ENCODE results near the gene KCTD17. TPM values are rescaled to one million over a fixed set of nuclear protein-coding genes. Genes with fewer than 3 reads are reported as not detected.

Gene KCTD17
- total RNA-seq, 1 donor from 2014 or later: 11.0 TPM

GRCh38 chr22:37037669-37038068 lies 13.9 kb upstream of the KCTD17 start:
- peaks cover 10 to 26% (median 14%) of the 10 kb centered on the region in 3 donors for H3K27me3 ChIP-seq (ENCODE audit: control insufficient read depth in 3 of 3, insufficient read depth in 3 of 3, low read length in 3 of 3)
- no peak overlapping the region for H3K9ac ChIP-seq (ENCODE audit: low read depth in 1 of 3, low read length in 3 of 3)
- H3K4me1 ChIP-seq (ENCODE audit: control insufficient read depth in 3 of 3, insufficient read depth in 3 of 3, low read length in 3 of 3): no peaks in the 10 kb centered on the region
- H3K4me3 ChIP-seq (ENCODE audit: low read length in 3 of 3): no peak overlapping the region
- H3K36me3 ChIP-seq (ENCODE audit: control insufficient read depth in 3 of 3, insufficient read depth in 3 of 3, low read length in 3 of 3): no peaks in the 10 kb centered on the region
- H3K27ac ChIP-seq (ENCODE audit: low read depth, low read length): no peak overlapping the region
- no peaks in the 10 kb centered on the region for H3K9me3 ChIP-seq (ENCODE audit: control insufficient read depth in 3 of 3, low read length in 3 of 3)

- Histone ChIP-seq H3K36me3 (ENCODE audit: control insufficient read depth in 3 of 3, insufficient read depth in 3 of 3, low read length in 3 of 3) (no peaks in the 10 kb centered on the region), H3K4me1 (ENCODE audit: control insufficient read depth in 3 of 3, insufficient read depth in 3 of 3, low read length in 3 of 3) (peaks cover 0 to 4% (median 0%) of the 10 kb centered on the region in 3 donors), H3K9me3 (ENCODE audit: control insufficient read depth in 3 of 3, low read length in 3 of 3) (no peaks in the 10 kb centered on the region), H3K27me3 (ENCODE audit: control insufficient read depth in 3 of 3, insufficient read depth in 3 of 3, low read length in 3 of 3) (peaks cover 19 to 29% (median 24%) of the 10 kb centered on the region in 3 donors), H3K9ac (ENCODE audit: low read depth in 1 of 3, low read length in 3 of 3) (no peak overlapping the region), H3K4me3 (ENCODE audit: low read length in 3 of 3) (no peak overlapping the region), H3K27ac (ENCODE audit: low read depth, low read length) (no peak overlapping the region)
Observed at GRCh38 chr22:37039466-37039865, 12.1 kb upstream of the KCTD17 start.

- Histone ChIP-seq H3K9me3 (ENCODE audit: control insufficient read depth in 3 of 3, low read length in 3 of 3) (no peaks in the 10 kb centered on the region), H3K4me1 (ENCODE audit: control insufficient read depth in 3 of 3, insufficient read depth in 3 of 3, low read length in 3 of 3) (peaks cover 0 to 4% (median 0%) of the 10 kb centered on the region in 3 donors), H3K9ac (ENCODE audit: low read depth in 1 of 3, low read length in 3 of 3) (peak overlapping the region in 1 of 3 donors; percentile 40), H3K4me3 (ENCODE audit: low read length in 3 of 3) (no peak overlapping the region), H3K27me3 (ENCODE audit: control insufficient read depth in 3 of 3, insufficient read depth in 3 of 3, low read length in 3 of 3) (peaks cover 9 to 10% (median 9%) of the 10 kb centered on the region in 3 donors), H3K36me3 (ENCODE audit: control insufficient read depth in 3 of 3, insufficient read depth in 3 of 3, low read length in 3 of 3) (no peaks in the 10 kb centered on the region), H3K27ac (ENCODE audit: low read depth, low read length) (no peak overlapping the region)
Observed at GRCh38 chr22:37043209-37043827, 8.2 kb upstream of the KCTD17 start.

- no peak overlapping the region for H3K27ac ChIP-seq (ENCODE audit: low read depth, low read length)
- peak overlapping the region in 1 of 3 donors; percentile 40 for H3K9ac ChIP-seq (ENCODE audit: low read depth in 1 of 3, low read length in 3 of 3)
- H3K4me3 ChIP-seq (ENCODE audit: low read length in 3 of 3): no peak overlapping the region
- no peaks in the 10 kb centered on the region for H3K9me3 ChIP-seq (ENCODE audit: control insufficient read depth in 3 of 3, low read length in 3 of 3)
- H3K36me3 ChIP-seq (ENCODE audit: control insufficient read depth in 3 of 3, insufficient read depth in 3 of 3, low read length in 3 of 3): no peaks in the 10 kb centered on the region
- H3K27me3 ChIP-seq (ENCODE audit: control insufficient read depth in 3 of 3, insufficient read depth in 3 of 3, low read length in 3 of 3): peaks cover 9 to 10% (median 9%) of the 10 kb centered on the region in 3 donors
- peaks cover 0 to 4% (median 0%) of the 10 kb centered on the region in 3 donors for H3K4me1 ChIP-seq (ENCODE audit: control insufficient read depth in 3 of 3, insufficient read depth in 3 of 3, low read length in 3 of 3)
Observed at GRCh38 chr22:37043828-37044538, 7.6 kb upstream of the KCTD17 start.

- H3K27me3 ChIP-seq (ENCODE audit: control insufficient read depth in 3 of 3, insufficient read depth in 3 of 3, low read length in 3 of 3): peaks cover 9 to 13% (median 9%) of the 10 kb centered on the region in 3 donors
- H3K36me3 ChIP-seq (ENCODE audit: control insufficient read depth in 3 of 3, insufficient read depth in 3 of 3, low read length in 3 of 3): no peaks in the 10 kb centered on the region
- no peak overlapping the region for H3K27ac ChIP-seq (ENCODE audit: low read depth, low read length)
Observed at GRCh38 chr22:37044634-37045625, 6.6 kb upstream of the KCTD17 start.

GRCh38 chr22:37045958-37046357 lies 5.6 kb upstream of the KCTD17 start:
- H3K9me3 ChIP-seq (ENCODE audit: control insufficient read depth in 3 of 3, low read length in 3 of 3): no peaks in the 10 kb centered on the region
- H3K9ac ChIP-seq (ENCODE audit: low read depth in 1 of 3, low read length in 3 of 3): no peak overlapping the region
- peaks cover 0 to 4% (median 0%) of the 10 kb centered on the region in 3 donors for H3K4me1 ChIP-seq (ENCODE audit: control insufficient read depth in 3 of 3, insufficient read depth in 3 of 3, low read length in 3 of 3)
- no peak overlapping the region for H3K27ac ChIP-seq (ENCODE audit: low read depth, low read length)
- H3K27me3 ChIP-seq (ENCODE audit: control insufficient read depth in 3 of 3, insufficient read depth in 3 of 3, low read length in 3 of 3): peaks cover 15 to 19% (median 18%) of the 10 kb centered on the region in 3 donors
- no peak overlapping the region for H3K4me3 ChIP-seq (ENCODE audit: low read length in 3 of 3)
- H3K36me3 ChIP-seq (ENCODE audit: control insufficient read depth in 3 of 3, insufficient read depth in 3 of 3, low read length in 3 of 3): no peaks in the 10 kb centered on the region

More at GRCh38 chr22:37044634-37045625, 6.6 kb upstream of the KCTD17 start:
- H3K9ac ChIP-seq (ENCODE audit: low read depth in 1 of 3, low read length in 3 of 3): no peak overlapping the region
- no peaks in the 10 kb centered on the region for H3K9me3 ChIP-seq (ENCODE audit: control insufficient read depth in 3 of 3, low read length in 3 of 3)
- H3K4me1 ChIP-seq (ENCODE audit: control insufficient read depth in 3 of 3, insufficient read depth in 3 of 3, low read length in 3 of 3): peaks cover 0 to 4% (median 0%) of the 10 kb centered on the region in 3 donors
- H3K4me3 ChIP-seq (ENCODE audit: low read length in 3 of 3): no peak overlapping the region

- Histone ChIP-seq H3K9ac (ENCODE audit: low read depth in 1 of 3, low read length in 3 of 3) (no peak overlapping the region), H3K36me3 (ENCODE audit: control insufficient read depth in 3 of 3, insufficient read depth in 3 of 3, low read length in 3 of 3) (no peaks in the 10 kb centered on the region), H3K4me1 (ENCODE audit: control insufficient read depth in 3 of 3, insufficient read depth in 3 of 3, low read length in 3 of 3) (peaks cover 0 to 4% (median 0%) of the 10 kb centered on the region in 3 donors), H3K27ac (ENCODE audit: low read depth, low read length) (no peak overlapping the region), H3K9me3 (ENCODE audit: control insufficient read depth in 3 of 3, low read length in 3 of 3) (no peaks in the 10 kb centered on the region), H3K27me3 (ENCODE audit: control insufficient read depth in 3 of 3, insufficient read depth in 3 of 3, low read length in 3 of 3) (peaks cover 15 to 22% (median 18%) of the 10 kb centered on the region in 3 donors), H3K4me3 (ENCODE audit: low read length in 3 of 3) (no peak overlapping the region)
Observed at GRCh38 chr22:37046589-37046988, 5.0 kb upstream of the KCTD17 start.

- Histone ChIP-seq H3K4me3 (ENCODE audit: low read length in 3 of 3) (no peak overlapping the region), H3K9me3 (ENCODE audit: control insufficient read depth in 3 of 3, low read length in 3 of 3) (no peaks in the 10 kb centered on the region), H3K4me1 (ENCODE audit: control insufficient read depth in 3 of 3, insufficient read depth in 3 of 3, low read length in 3 of 3) (peaks cover under 1 to 5% (median under 1%) of the 10 kb centered on the region in 3 donors), H3K27me3 (ENCODE audit: control insufficient read depth in 3 of 3, insufficient read depth in 3 of 3, low read length in 3 of 3) (peaks cover 18 to 26% (median 19%) of the 10 kb centered on the region in 3 donors), H3K36me3 (ENCODE audit: control insufficient read depth in 3 of 3, insufficient read depth in 3 of 3, low read length in 3 of 3) (no peaks in the 10 kb centered on the region), H3K27ac (ENCODE audit: low read depth, low read length) (no peak overlapping the region), H3K9ac (ENCODE audit: low read depth in 1 of 3, low read length in 3 of 3) (no peak overlapping the region)
Observed at GRCh38 chr22:37047006-37047405, 4.5 kb upstream of the KCTD17 start.

- peaks cover 18 to 35% (median 26%) of the 10 kb centered on the region in 3 donors for H3K27me3 ChIP-seq (ENCODE audit: control insufficient read depth in 3 of 3, insufficient read depth in 3 of 3, low read length in 3 of 3)
- H3K4me3 ChIP-seq (ENCODE audit: low read length in 3 of 3): no peak overlapping the region
- peaks cover 7 to 12% (median 10%) of the 10 kb centered on the region in 3 donors for H3K4me1 ChIP-seq (ENCODE audit: control insufficient read depth in 3 of 3, insufficient read depth in 3 of 3, low read length in 3 of 3)
- H3K9me3 ChIP-seq (ENCODE audit: control insufficient read depth in 3 of 3, low read length in 3 of 3): no peaks in the 10 kb centered on the region
- H3K36me3 ChIP-seq (ENCODE audit: control insufficient read depth in 3 of 3, insufficient read depth in 3 of 3, low read length in 3 of 3): peaks cover 0 to under 1% (median 0%) of the 10 kb centered on the region in 3 donors
- H3K9ac ChIP-seq (ENCODE audit: low read depth in 1 of 3, low read length in 3 of 3): no peak overlapping the region
- H3K27ac ChIP-seq (ENCODE audit: low read depth, low read length): no peak overlapping the region
Observed at GRCh38 chr22:37048133-37048532, 3.4 kb upstream of the KCTD17 start.
